Effector CD8-positive, alpha-beta T cell (primary cell): ENCODE data around the gene ECE2.
"Not testable (repeated sequence)": the region's sequence is repeated elsewhere in the genome, so short reads cannot be mapped to it uniquely, and the experiment has no call there.

Experiments used
- DNase-seq: peaks from one replicate; lab custom pipeline; 2025; lab: John Stamatoyannopoulos, UW

Gene ECE2

GRCh38 chr3:184267249-184267648, 8.6 kb upstream of the ECE2 start:
- DNase-seq = not testable (repeated sequence)

GRCh38 chr3:184272269-184272668, 3.6 kb upstream of the ECE2 start:
- no peak for DNase-seq

GRCh38 chr3:184275381-184275701, 481 bp upstream of the ECE2 start:
- no peak for DNase-seq

- DNase-seq = no peak
These were observed 1.5 kb downstream of the ECE2 start for GRCh38 chr3:184277366-184277765.

- DNase-seq = no peak
These were observed 7.1 kb downstream of the ECE2 start for GRCh38 chr3:184282941-184283340.

GRCh38 chr3:184283681-184284080, 7.9 kb downstream of the ECE2 start:
- no peak for DNase-seq

GRCh38 chr3:184284696-184285095, 8.9 kb downstream of the ECE2 start:
- DNase-seq = no peak

GRCh38 chr3:184289426-184289938, 13.7 kb downstream of the ECE2 start:
- DNase-seq = peak; percentile 21

GRCh38 chr3:184290331-184290730, 14.5 kb downstream of the ECE2 start:
- no peak for DNase-seq

GRCh38 chr3:184291044-184291737, 15.4 kb downstream of the ECE2 start:
- DNase-seq = no peak

GRCh38 chr3:184291738-184292445, 16.1 kb downstream of the ECE2 start:
- DNase-seq = no peak

GRCh38 chr3:184295771-184296170, 19.9 kb downstream of the ECE2 start:
- DNase-seq = no peak

GRCh38 chr3:184296616-184297015, 20.8 kb downstream of the ECE2 start:
- DNase-seq = no peak

- DNase-seq = peak; percentile 97
These were observed 23.1 kb downstream of the ECE2 start, which contains the start of gene PSMD2 for GRCh38 chr3:184298759-184299487. Gene PSMD2 (plus strand): TSS chr3:184299241. CDS start chr3:184299267, 26 bp downstream.

- DNase-seq = no peak
These were observed 23.9 kb downstream of the ECE2 start for GRCh38 chr3:184299488-184300377.

GRCh38 chr3:184300378-184300720, 24.5 kb downstream of the ECE2 start:
- no peak for DNase-seq

GRCh38 chr3:184305577-184305976, 29.8 kb downstream of the ECE2 start:
- DNase-seq = no peak

- no peak for DNase-seq
These were observed 30.6 kb downstream of the ECE2 start for GRCh38 chr3:184306341-184306972.

GRCh38 chr3:184307915-184308314, 32.1 kb downstream of the ECE2 start:
- DNase-seq = no peak

- no peak for DNase-seq
These were observed 32.9 kb downstream of the ECE2 start for GRCh38 chr3:184308744-184309143.

GRCh38 chr3:184311633-184312032, 35.8 kb downstream of the ECE2 start:
- DNase-seq = no peak
